K562 (cell line): ENCODE measurements around the gene KLHL28. TPM values are rescaled to one million over a fixed set of nuclear protein-coding genes. Genes with fewer than 3 reads are reported as not detected.
A peak's percentile ranks its signal among the peaks of the same experiment; 100 is the strongest.

Experiments used
- ASH1L ChIP-seq: fragments of 450-650 bp; IDR thresholded peaks from 2 replicates; pipeline ENCODE4 v1.6.1; 2018; ENCODE audit warnings: borderline replicate concordance, mild to moderate bottlenecking, low read depth; ENCODE audit not compliant: partially characterized antibody
- BRF2 ChIP-seq: IDR thresholded peaks from 3 replicates; pipeline ENCODE4 v1.6.1; 2011; ENCODE audit warnings: borderline replicate concordance, mild to moderate bottlenecking; ENCODE audit not compliant: insufficient read length, insufficient read depth
- CHD1 ChIP-seq: fragments of 200-600 bp; sonication (generic); IDR thresholded peaks from one replicate; pipeline ENCODE4 v1.6.1; 2012; ENCODE audit warnings: mild to moderate bottlenecking, moderate library complexity, low read length, inconsistent platforms
- CHD2 ChIP-seq: IDR thresholded peaks from 2 replicates; pipeline ENCODE4 v1.6.1; 2011; ENCODE audit warnings: low read depth, low read length
- EP400 ChIP-seq: fragments of 450-650 bp; IDR thresholded peaks from 2 replicates; pipeline ENCODE4 v1.6.1; 2017; ENCODE audit warnings: antibody characterized with exemption, mild to moderate bottlenecking, moderate library complexity
- SOX6 ChIP-seq: fragments of 450-650 bp; IDR thresholded peaks from 2 replicates; pipeline ENCODE4 v1.6.1; 2014; ENCODE audit warnings: mild to moderate bottlenecking
- STAT5A ChIP-seq: IDR thresholded peaks from 2 replicates; pipeline ENCODE4 v1.6.1; 2012; ENCODE audit warnings: low read length, inconsistent platforms, borderline replicate concordance
- YY1 ChIP-seq, 3 experiments: IDR thresholded peaks; 2 replicates each; pipeline ENCODE4 v1.6.1; 2011; ENCODE audit warnings: low read length in 2 of 3, mild to moderate bottlenecking in 2 of 3, moderate library complexity in 2 of 3, borderline replicate concordance in 1 of 3, control low read depth in 1 of 3, low read depth in 1 of 3; ENCODE audit not compliant: insufficient read depth in 3 of 3, insufficient replicate concordance in 2 of 3, control insufficient read depth in 1 of 3, insufficient read length in 1 of 3; ENCODE audit errors: extremely low read depth in 1 of 3
- ZFX ChIP-seq: sonication (generic); formaldehyde crosslinking; IDR thresholded peaks from 2 replicates; pipeline ENCODE4 v1.8.0; 2022; ENCODE audit warnings: mild to moderate bottlenecking, missing genetic modification reagents, moderate library complexity
- ZNF140 ChIP-seq: fragments of 250-450 bp; sonication (Bioruptor Pico); IDR thresholded peaks from 2 replicates; pipeline ENCODE4 v1.8.0; 2021; ENCODE audit warnings: moderate library complexity, mild to moderate bottlenecking, inconsistent platforms
- ZNF518B ChIP-seq: fragments of 250-450 bp; sonication (Bioruptor Pico); IDR thresholded peaks from 2 replicates; pipeline ENCODE4 v1.5.0; 2021; ENCODE audit warnings: mild to moderate bottlenecking, moderate library complexity
- polyA plus RNA-seq, 8 experiments: library from polyadenylated mRNA; depleted of rRNA in 4 of 8; stranded (reverse) in 5 of 8; unstranded in 3 of 8; fragments of >200 nt; fragmentation: Nextera tagmentation in 2 of 8; fragmentation: Illumina TruSeq in 1 of 8; extraction: Ambion mirVana in 2 of 8; extraction: Trizol in 1 of 8; gene quantifications; 2 replicates each; pipeline versions ENCODE4 v1.2.1 to v1.2.3, GENCODE V29; 2011 to 2014; ENCODE audit warnings: inconsistent platforms in 1 of 8, missing spikeins in 1 of 8
- total RNA-seq, 7 experiments: library from RNA; depleted of rRNA in 6 of 7; stranded (reverse); fragments of >200 nt in 6 of 7; fragmentation: Illumina TruSeq in 2 of 7; extraction: Trizol in 2 of 7; gene quantifications; 2 replicates each; pipeline versions ENCODE4 v1.2.1 to v1.2.3, GENCODE V29; 2011 to 2021; ENCODE audit warnings: low replicate concordance in 1 of 7
- TF ChIP-seq, protein P1 (sequence below), 2 experiments: IDR thresholded peaks; 2 replicates each; pipeline ENCODE4 v1.6.1; 2012; ENCODE audit warnings: improper control_type of control experiment in 2 of 2, low read depth in 2 of 2, low read length in 2 of 2, borderline replicate concordance in 1 of 2
- TF ChIP-seq, protein P2 (sequence below): fragments of 450-650 bp; formaldehyde crosslinking; IDR thresholded peaks from 2 replicates; pipeline ENCODE4 v1.4.0; 2022; ENCODE audit warnings: missing genetic modification characterization

KLHL28 gene
- total and polyA plus RNA-seq, 9 of the 15 experiments (the other 6 are each of a cell fraction or from before 2014, with no cell fraction given), result 1.1 to 7.5 (median 4.7) TPM

GRCh38 chr14:44962334-44963043 is 742 bp upstream of the KLHL28 start (continued):
- TF ChIP-seq ZFX (CRISPR knock-in tag), result peak; percentile 51
- TF ChIP-seq EP400, result 0 out of 2 replicates have a peak, but pooled peaks have one; percentile 56
- 0 out of 2 replicates have a peak, but pooled peaks have one; percentile 0 for TF ChIP-seq CHD2
- no peak for TF ChIP-seq ASH1L
- TF ChIP-seq CHD1, result peak; percentile 50
- no peak for TF ChIP-seq ZNF518B (CRISPR knock-in tag)
- TF ChIP-seq, protein P1, sequence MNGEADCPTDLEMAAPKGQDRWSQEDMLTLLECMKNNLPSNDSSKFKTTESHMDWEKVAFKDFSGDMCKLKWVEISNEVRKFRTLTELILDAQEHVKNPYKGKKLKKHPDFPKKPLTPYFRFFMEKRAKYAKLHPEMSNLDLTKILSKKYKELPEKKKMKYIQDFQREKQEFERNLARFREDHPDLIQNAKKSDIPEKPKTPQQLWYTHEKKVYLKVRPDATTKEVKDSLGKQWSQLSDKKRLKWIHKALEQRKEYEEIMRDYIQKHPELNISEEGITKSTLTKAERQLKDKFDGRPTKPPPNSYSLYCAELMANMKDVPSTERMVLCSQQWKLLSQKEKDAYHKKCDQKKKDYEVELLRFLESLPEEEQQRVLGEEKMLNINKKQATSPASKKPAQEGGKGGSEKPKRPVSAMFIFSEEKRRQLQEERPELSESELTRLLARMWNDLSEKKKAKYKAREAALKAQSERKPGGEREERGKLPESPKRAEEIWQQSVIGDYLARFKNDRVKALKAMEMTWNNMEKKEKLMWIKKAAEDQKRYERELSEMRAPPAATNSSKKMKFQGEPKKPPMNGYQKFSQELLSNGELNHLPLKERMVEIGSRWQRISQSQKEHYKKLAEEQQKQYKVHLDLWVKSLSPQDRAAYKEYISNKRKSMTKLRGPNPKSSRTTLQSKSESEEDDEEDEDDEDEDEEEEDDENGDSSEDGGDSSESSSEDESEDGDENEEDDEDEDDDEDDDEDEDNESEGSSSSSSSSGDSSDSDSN (IDR thresholded peaks at IDR 0.05; ENCODE audit: borderline replicate concordance in 1 of 2, low read depth in 2 of 2, low read length in 2 of 2), result 0 out of 4 replicates have a peak, but pooled peaks of 1 of the 2 experiments have one; percentile 17
- TF ChIP-seq STAT5A, result no peak
- peak in 1 of 3 experiments; percentile 82 for TF ChIP-seq YY1 (IDR thresholded peaks at IDR 0.05; ENCODE audit: borderline replicate concordance in 1 of 3, control insufficient read depth in 1 of 3, extremely low read depth in 1 of 3, insufficient read depth in 3 of 3, insufficient read length in 1 of 3, insufficient replicate concordance in 2 of 3, low read depth in 1 of 3, low read length in 2 of 3)
- TF ChIP-seq, protein P2, sequence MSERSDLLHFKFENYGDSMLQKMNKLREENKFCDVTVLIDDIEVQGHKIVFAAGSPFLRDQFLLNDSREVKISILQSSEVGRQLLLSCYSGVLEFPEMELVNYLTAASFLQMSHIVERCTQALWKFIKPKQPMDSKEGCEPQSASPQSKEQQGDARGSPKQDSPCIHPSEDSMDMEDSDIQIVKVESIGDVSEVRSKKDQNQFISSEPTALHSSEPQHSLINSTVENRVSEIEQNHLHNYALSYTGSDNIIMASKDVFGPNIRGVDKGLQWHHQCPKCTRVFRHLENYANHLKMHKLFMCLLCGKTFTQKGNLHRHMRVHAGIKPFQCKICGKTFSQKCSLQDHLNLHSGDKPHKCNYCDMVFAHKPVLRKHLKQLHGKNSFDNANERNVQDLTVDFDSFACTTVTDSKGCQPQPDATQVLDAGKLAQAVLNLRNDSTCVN (CRISPR knock-in tag), result no peak
- TF ChIP-seq BRF2, result no peak
- no peak for TF ChIP-seq ZNF140
- no peak for TF ChIP-seq SOX6
